HT-29 (cell line): ENCODE results near the gene EGFLAM. TPM values are rescaled to one million over a fixed set of nuclear protein-coding genes. Genes with fewer than 3 reads are reported as not detected.
A peak's percentile ranks its signal among the peaks of the same experiment; 100 is the strongest.

Experiments used
- DNase-seq: peaks from one replicate; pipeline ENCODE4 v3.0.0-alpha.2; 2015; ENCODE audit warnings: low spot score
- total RNA-seq: library from RNA; depleted of rRNA; stranded (reverse); fragments of >200 nt; shearing (Covaris generic); gene quantifications from 2 replicates; pipeline ENCODE4 v1.2.3, GENCODE V29; 2014

The EGFLAM gene
- total RNA-seq, 1 experiment from 2014 or later, result not detected

GRCh38 chr5:38265546-38266179 is 7.3 kb downstream of the EGFLAM start:
- DNase-seq, result peak; percentile 80

- no peak for DNase-seq
Observed at GRCh38 chr5:38267372-38267771, 9.0 kb downstream of the EGFLAM start.

GRCh38 chr5:38273626-38274025 is 15.3 kb downstream of the EGFLAM start:
- no peak for DNase-seq

GRCh38 chr5:38274370-38274769 is 16.0 kb downstream of the EGFLAM start:
- DNase-seq, result no peak

GRCh38 chr5:38284384-38284783 is 26.0 kb downstream of the EGFLAM start:
- DNase-seq, result no peak

GRCh38 chr5:38285226-38285625 is 26.9 kb downstream of the EGFLAM start:
- DNase-seq, result no peak

- DNase-seq, result no peak
Observed at GRCh38 chr5:38286002-38286401, 27.6 kb downstream of the EGFLAM start.

- DNase-seq, result no peak
Observed at GRCh38 chr5:38287124-38287523, 28.8 kb downstream of the EGFLAM start.

GRCh38 chr5:38289457-38289856 is 31.1 kb downstream of the EGFLAM start:
- no peak for DNase-seq

- DNase-seq, result no peak
Observed at GRCh38 chr5:38290028-38290653, 31.8 kb downstream of the EGFLAM start.

GRCh38 chr5:38291355-38291754 is 33.0 kb downstream of the EGFLAM start:
- DNase-seq, result no peak

GRCh38 chr5:38292228-38292627 is 33.9 kb downstream of the EGFLAM start:
- no peak for DNase-seq

GRCh38 chr5:38295751-38296150 is 37.4 kb downstream of the EGFLAM start:
- no peak for DNase-seq

GRCh38 chr5:38297830-38298608 is 39.7 kb downstream of the EGFLAM start:
- DNase-seq, result no peak

GRCh38 chr5:38299585-38299984 is 41.2 kb downstream of the EGFLAM start:
- no peak for DNase-seq

- no peak for DNase-seq
Observed at GRCh38 chr5:38305148-38305547, 46.8 kb downstream of the EGFLAM start.

- no peak for DNase-seq
Observed at GRCh38 chr5:38307845-38308244, 49.5 kb downstream of the EGFLAM start.

- DNase-seq, result no peak
Observed at GRCh38 chr5:38316544-38317224, 58.3 kb downstream of the EGFLAM start.

- no peak for DNase-seq
Observed at GRCh38 chr5:38317868-38318267, 59.5 kb downstream of the EGFLAM start.

- no peak for DNase-seq
Observed at GRCh38 chr5:38319491-38319890, 61.1 kb downstream of the EGFLAM start.

- DNase-seq, result no peak
Observed at GRCh38 chr5:38321978-38322377, 63.6 kb downstream of the EGFLAM start.

GRCh38 chr5:38323645-38324295 is 65.4 kb downstream of the EGFLAM start:
- DNase-seq, result no peak
